H1 (cell line): ENCODE results near the gene BCL2L13. TPM values are rescaled to one million over a fixed set of nuclear protein-coding genes. Genes with fewer than 3 reads are reported as not detected.

Experiments
- CTCF ChIA-PET: fragments of 300-600 bp; sonication (Branson Sonifier 250); formaldehyde crosslinking; loops from one replicate; lab custom pipeline; 2021; ENCODE audit not compliant: partially characterized antibody; lab: Charles Lee
- POLR2A ChIA-PET: fragments of 300-600 bp; sonication (Branson Sonifier 250); formaldehyde crosslinking; loops from one replicate; lab custom pipeline; 2021; ENCODE audit warnings: inconsistent platforms; ENCODE audit not compliant: partially characterized antibody; lab: Charles Lee
- DNase-seq, 2 experiments: peaks; one replicate each; pipeline versions ENCODE4 v3.0.0 to v3.0.0-alpha.2; 2010 to 2022; ENCODE audit warnings: low spot score in 2 of 2, low read depth in 1 of 2, mixed read lengths in 1 of 2
- FAIRE-seq: peaks from 2 replicates; lab custom pipeline; 2011; peaks lifted over from hg19 to GRCh38; lab: Jason Lieb, UNC
- H2AFZ ChIP-seq: 2 replicates; pipeline ENCODE4 v1.8.1; 2012; ENCODE audit warnings: low read length, inconsistent platforms
- H2AK5ac ChIP-seq: 2 replicates; pipeline ENCODE4 v1.6.1; 2013; ENCODE audit warnings: low read depth, low read length
- H2BK120ac ChIP-seq: replicated peaks from 2 replicates; pipeline ENCODE3; 2013; ENCODE audit warnings: low read depth, low read length, inconsistent platforms
- H2BK12ac ChIP-seq: 2 replicates; pipeline ENCODE4 v1.6.1; 2013; ENCODE audit warnings: low read depth, low read length
- H2BK15ac ChIP-seq: 2 replicates; pipeline ENCODE4 v1.6.1; 2013; ENCODE audit warnings: low read length
- H2BK20ac ChIP-seq: 2 replicates; pipeline ENCODE4 v1.6.1; 2013; ENCODE audit warnings: low read length
- H2BK5ac ChIP-seq: 2 replicates; pipeline ENCODE4 v1.6.1; 2013; ENCODE audit warnings: low read depth, low read length
- H3K14ac ChIP-seq: 2 replicates; pipeline ENCODE4 v1.6.1; 2013; ENCODE audit warnings: inconsistent platforms; ENCODE audit not compliant: insufficient read length
- H3K18ac ChIP-seq: 2 replicates; pipeline ENCODE4 v1.6.1; 2013; ENCODE audit warnings: low read length; ENCODE audit errors: extremely low read depth
- H3K23ac ChIP-seq: 2 replicates; pipeline ENCODE4 v1.6.1; 2013; ENCODE audit warnings: inconsistent platforms; ENCODE audit not compliant: insufficient read length
- H3K23me2 ChIP-seq: 2 replicates; pipeline ENCODE4 v1.6.1; 2013; ENCODE audit warnings: low read depth, low read length
- H3K27ac ChIP-seq: 2 replicates; pipeline ENCODE4 v1.6.1; 2011; ENCODE audit warnings: low read depth, low read length, inconsistent platforms
- H3K27me3 ChIP-seq, 4 experiments: replicated peaks in 1 of 4; 1 replicate in 1 of 4; 2 replicates in 3 of 4; pipeline versions ENCODE4 v1.6.1 to v1.8.1; 2011 to 2013; ENCODE audit warnings: low read length in 3 of 4, mild to moderate bottlenecking in 3 of 4, inconsistent platforms in 2 of 4, mixed read lengths in 2 of 4, moderate library complexity in 1 of 4; ENCODE audit not compliant: control insufficient read depth in 3 of 4, insufficient read depth in 3 of 4; ENCODE audit errors: extremely low read depth in 1 of 4
- H3K36me3 ChIP-seq, 4 experiments: 2 replicates each; pipeline versions ENCODE4 v1.6.1 to v1.8.1; 2011 to 2013; ENCODE audit warnings: mild to moderate bottlenecking in 4 of 4, low read length in 3 of 4, moderate library complexity in 2 of 4, control low read depth in 1 of 4, inconsistent platforms in 1 of 4; ENCODE audit not compliant: insufficient read depth in 4 of 4, control insufficient read depth in 2 of 4
- H3K4ac ChIP-seq: replicated peaks from 2 replicates; pipeline ENCODE3; 2013; ENCODE audit warnings: low read length, low read depth, mixed read lengths, inconsistent platforms; ENCODE audit not compliant: insufficient read length
- H3K4me1 ChIP-seq, 4 experiments: replicated peaks in 1 of 4; 1 replicate in 1 of 4; 2 replicates in 3 of 4; pipeline versions ENCODE4 v1.6.1 to v1.8.1; 2011 to 2013; ENCODE audit warnings: low read length in 3 of 4, inconsistent platforms in 2 of 4, mixed read lengths in 1 of 4; ENCODE audit not compliant: insufficient read depth in 4 of 4, control insufficient read depth in 3 of 4
- H3K4me2 ChIP-seq, 2 experiments: 2 replicates each; pipeline versions ENCODE4 v1.6.1 to v1.8.1; 2011 to 2013; ENCODE audit warnings: low read depth in 2 of 2, low read length in 2 of 2, control low read depth in 1 of 2, inconsistent platforms in 1 of 2, mild to moderate bottlenecking in 1 of 2; ENCODE audit not compliant: insufficient read depth in 1 of 2
- H3K4me3 ChIP-seq, 4 experiments: fragments of 200-600, 300-600 bp in 1 of 4; sonication (generic), shearing (Covaris generic), sonication (Bioruptor Twin) in 1 of 4; 2 replicates each; pipeline versions ENCODE4 v1.5.1 to v1.8.1; 2011 to 2016; ENCODE audit warnings: low read length in 4 of 4, low read depth in 3 of 4, control low read depth in 2 of 4, inconsistent platforms in 2 of 4, mild to moderate bottlenecking in 2 of 4, mixed read lengths in 1 of 4, moderate library complexity in 1 of 4; ENCODE audit not compliant: insufficient read depth in 2 of 4; ENCODE audit errors: extremely low read depth in 1 of 4
- H3K56ac ChIP-seq: replicated peaks from 2 replicates; pipeline ENCODE3; 2013; ENCODE audit warnings: low read depth, mild to moderate bottlenecking, mixed read lengths, low read length, inconsistent platforms; ENCODE audit not compliant: insufficient read length
- H3K79me1 ChIP-seq: 2 replicates; pipeline ENCODE4 v1.6.1; 2013; ENCODE audit warnings: low read depth, low read length, control low read depth
- H3K79me2 ChIP-seq, 2 experiments: 2 replicates each; pipeline versions ENCODE4 v1.6.1 to v1.8.1; 2012 to 2013; ENCODE audit warnings: low read length in 2 of 2, mild to moderate bottlenecking in 2 of 2, inconsistent platforms in 1 of 2; ENCODE audit not compliant: insufficient read depth in 2 of 2, control insufficient read depth in 1 of 2
- H3K9ac ChIP-seq, 4 experiments: replicated peaks in 1 of 4; 1 replicate in 1 of 4; 2 replicates in 3 of 4; pipeline versions ENCODE4 v1.6.1 to v1.8.1; 2011 to 2013; ENCODE audit warnings: low read depth in 3 of 4, low read length in 3 of 4, control low read depth in 2 of 4, mild to moderate bottlenecking in 2 of 4, moderate library complexity in 2 of 4, inconsistent platforms in 1 of 4; ENCODE audit errors: extremely low read depth in 1 of 4
- H3K9me3 ChIP-seq, 2 experiments: 2 replicates each; pipeline versions ENCODE4 v1.6.1 to v1.8.1; 2012 to 2013; ENCODE audit warnings: mild to moderate bottlenecking in 2 of 2, moderate library complexity in 2 of 2, control low read depth in 1 of 2, inconsistent platforms in 1 of 2, low read depth in 1 of 2, low read length in 1 of 2, mixed read lengths in 1 of 2; ENCODE audit not compliant: insufficient read depth in 2 of 2
- H4K20me1 ChIP-seq, 2 experiments: replicated peaks in 1 of 2; 2 replicates each; pipeline versions ENCODE3 to v1.8.1; 2011 to 2013; ENCODE audit warnings: inconsistent platforms in 2 of 2, low read length in 2 of 2, mild to moderate bottlenecking in 1 of 2; ENCODE audit not compliant: insufficient read depth in 2 of 2, control insufficient read depth in 1 of 2
- H4K5ac ChIP-seq: 2 replicates; pipeline ENCODE4 v1.6.1; 2013; ENCODE audit warnings: low read length, low read depth, mixed read lengths, inconsistent platforms; ENCODE audit not compliant: insufficient read length
- H4K8ac ChIP-seq: 2 replicates; pipeline ENCODE4 v1.8.0; 2013; ENCODE audit warnings: mild to moderate bottlenecking, moderate library complexity, low read length, inconsistent platforms; ENCODE audit not compliant: insufficient read depth; ENCODE audit errors: extremely low read depth
- H4K91ac ChIP-seq: replicated peaks from 2 replicates; pipeline ENCODE3; 2013; ENCODE audit warnings: low read length, mixed read lengths, inconsistent platforms; ENCODE audit not compliant: insufficient read length
- CBX8 ChIP-seq: fragments of 300-800, 300-1000 bp; sonication (generic); IDR thresholded peaks from 2 replicates; pipeline ENCODE4 v1.7.1; 2016; ENCODE audit warnings: low read depth, low read length, borderline replicate concordance
- CHD2 ChIP-seq: IDR thresholded peaks from 2 replicates; pipeline ENCODE4 v1.6.1; 2012; ENCODE audit warnings: low read length, improper control_type of control experiment
- FOSL1 ChIP-seq: IDR thresholded peaks from 2 replicates; pipeline ENCODE4 v1.6.1; 2011; ENCODE audit warnings: mild to moderate bottlenecking, low read depth, low read length, moderate library complexity; ENCODE audit not compliant: insufficient read depth
- JUN ChIP-seq: IDR thresholded peaks from 2 replicates; pipeline ENCODE4 v1.6.1; 2011; ENCODE audit warnings: low read depth, mild to moderate bottlenecking, improper control_type of control experiment, low read length
- NANOG ChIP-seq: IDR thresholded peaks from 2 replicates; pipeline ENCODE4 v1.6.1; 2011; ENCODE audit warnings: low read length, low read depth, mild to moderate bottlenecking, inconsistent platforms; ENCODE audit not compliant: insufficient read depth, poor library complexity, severe bottlenecking
- NRF1 ChIP-seq: IDR thresholded peaks from 2 replicates; pipeline ENCODE4 v1.6.1; 2011; ENCODE audit warnings: mild to moderate bottlenecking, low read depth, low read length, improper control_type of control experiment
- POU5F1 ChIP-seq: IDR thresholded peaks from 2 replicates; pipeline ENCODE4 v1.6.1; 2011; ENCODE audit warnings: low read depth, mild to moderate bottlenecking, low read length, moderate library complexity
- SIRT6 ChIP-seq: IDR thresholded peaks from one replicate; pipeline ENCODE4 v1.7.1; 2012; ENCODE audit warnings: low read length, inconsistent platforms
- SUZ12 ChIP-seq: fragments of 200-600 bp; sonication (generic); IDR thresholded peaks from 2 replicates; pipeline ENCODE4 v1.6.1; 2012; ENCODE audit warnings: mild to moderate bottlenecking, inconsistent platforms, low read length, moderate library complexity, mixed read lengths
- WGBS, 2 experiments: shearing (Covaris generic) in 1 of 2; methylation state at CpG; one replicate each; pipeline versions ENCODE4 v1.1.6 to v1.1.7; 2013 to 2015; ENCODE audit warnings: low lambda C conversion rate in 2 of 2, mixed read lengths in 2 of 2, inconsistent platforms in 1 of 2, low coverage in 1 of 2, missing lambda C conversion rate in 1 of 2; ENCODE audit not compliant: insufficient replicate concordance in 2 of 2, insufficient coverage in 1 of 2, insufficient read length in 1 of 2; ENCODE audit errors: extremely low coverage in 1 of 2, missing lambda C conversion rate in 1 of 2; 5-methylcytosine and 5-hydroxymethylcytosine counted together
- polyA plus RNA-seq, 7 experiments: library from polyadenylated mRNA; depleted of rRNA in 3 of 7; stranded (reverse) in 5 of 7; unstranded in 2 of 7; fragments of >200 nt in 5 of 7; fragments of 200-250 nt in 2 of 7; gene quantifications; 1 replicate in 5 of 7; 2 replicates in 1 of 7; 4 replicates in 1 of 7; pipeline versions ENCODE4 v1.2.1 to v1.2.3, GENCODE V29; 2011 to 2013; ENCODE audit warnings: missing spikeins in 2 of 7, mixed read lengths in 2 of 7
- total RNA-seq: library from RNA; stranded (reverse); fragmentation: NEBNext Ultra II Directional; extraction: Animal tissue kit (Norgen Biotek cat#: 25700); gene quantifications from 2 replicates; pipeline ENCODE4 v1.2.1, GENCODE V29; 2021

The BCL2L13 gene
- total and polyA plus RNA-seq, 2 of the 8 experiments (the other 6 are each of a cell fraction or from before 2014, with no cell fraction given) = 20.7 to 35.0 TPM

DNA sequence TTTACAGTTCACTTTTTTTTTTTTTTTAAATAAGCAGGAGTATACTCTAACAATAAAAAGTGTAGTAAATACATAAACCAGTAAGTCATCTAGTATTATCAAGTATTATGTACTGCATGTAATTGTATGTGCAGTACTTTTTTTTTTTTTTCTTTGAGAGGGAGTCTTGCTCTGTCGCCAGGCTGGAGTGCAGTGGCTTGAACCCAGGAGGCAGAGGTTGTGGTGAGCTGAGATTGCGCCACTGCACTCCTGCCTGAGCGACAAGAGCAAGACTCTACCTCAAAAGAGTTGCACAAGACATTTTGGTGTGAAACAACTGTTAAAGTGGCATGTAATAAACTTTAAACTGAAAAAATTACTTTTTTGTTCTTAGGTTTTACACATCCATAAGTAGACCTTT is 16.7 kb downstream of the BCL2L13 start:
- Histone ChIP-seq H3K27me3 (no peaks in the 10 kb centered on the region), H3K56ac (no peak overlapping the region), H3K23me2 (no peaks in the 10 kb centered on the region), H4K5ac (no peak overlapping the region), H3K4me1 (no peaks in the 10 kb centered on the region), H4K20me1 (no peaks in the 10 kb centered on the region), H3K4me3 (no peak overlapping the region), H2BK120ac (no peak overlapping the region), H2BK12ac (no peak overlapping the region), H2BK20ac (no peak overlapping the region), H3K9ac (no peak overlapping the region), H4K91ac (no peak overlapping the region), H3K27ac (no peak overlapping the region), H3K4me2 (no peak overlapping the region), H2AFZ (no peak overlapping the region), H3K79me2 (no peaks in the 10 kb centered on the region), H3K4ac (no peak overlapping the region), H3K9me3 (no peaks in the 10 kb centered on the region), H2AK5ac (no peak overlapping the region), H3K36me3 (peaks cover 0 to 2% (median 0%) of the 10 kb centered on the region in 4 experiments; a peak in 2 of 8 replicates), H2BK5ac (no peak overlapping the region), H3K18ac (no peak overlapping the region), H2BK15ac (no peak overlapping the region), H3K23ac (no peak overlapping the region), H3K79me1 (no peaks in the 10 kb centered on the region; the same call in 1 of the 2 replicates), H3K14ac (no peak overlapping the region), H4K8ac (no peak overlapping the region)
- 90% methylated on average over 3 of the region's 3 CpGs; no CpG with 5 or more reads in 1 of the 2 experiments for WGBS, 2 experiments
- FAIRE-seq (no peak), DNase-seq (no peak)
- POLR2A ChIA-PET = interaction anchor here (1.0 kb wide), 1 partner anchor 16 kb away, joined by 3 read pairs; no protein-coding TSS in a partner anchor
- TF ChIP-seq NANOG (no peak), SIRT6 (no peak), POU5F1 (no peak), CHD2 (no peak), CBX8 (no peak), JUN (no peak), FOSL1 (no peak), SUZ12 (no peak), NRF1 (no peak)
- TF ChIP-seq, all 59 proteins: peak for 0
- CTCF ChIA-PET = no interaction called here
